A673 (cell line): ENCODE data around the gene CLEC7A. TPM values are rescaled to one million over a fixed set of nuclear protein-coding genes. Genes with fewer than 3 reads are reported as not detected.

Experiments
- BruUV-seq: library from RNA; stranded (reverse); fragments of 400-500 nt; replicated peaks from 2 replicates; lab custom pipeline; 2021; lab: Mats Ljungman, UMichigan
- CTCF ChIA-PET: fragments of 300-600 bp; sonication (Branson Sonifier 250); formaldehyde crosslinking; loops from one replicate; lab custom pipeline; 2022; ENCODE audit warnings: antibody characterized with exemption; lab: Charles Lee
- POLR2A ChIA-PET: fragments of 300-600 bp; sonication (Branson Sonifier 250); formaldehyde crosslinking; loops from one replicate; lab custom pipeline; 2022; ENCODE audit warnings: antibody characterized with exemption; ENCODE audit not compliant: low non-redundant PET; lab: Charles Lee
- DNase-seq: peaks from one replicate; pipeline ENCODE4 v3.0.0-alpha.2; 2015; ENCODE audit warnings: low spot score
- H3K27ac ChIP-seq: fragments of 200-600 bp; sonication (generic); 2 replicates; pipeline ENCODE4 v1.5.1; 2016; ENCODE audit warnings: mixed run types, low read depth, mild to moderate bottlenecking, mixed read lengths, antibody characterized with exemption, low read length; ENCODE audit not compliant: poor library complexity, severe bottlenecking
- H3K27me3 ChIP-seq: fragments of 200-600 bp; sonication (generic); replicated peaks from 2 replicates; pipeline ENCODE4 v1.6.1; 2017; ENCODE audit warnings: mixed run types, low read depth, mild to moderate bottlenecking, mixed read lengths, antibody characterized with exemption, low read length; ENCODE audit not compliant: insufficient read depth, poor library complexity
- H3K36me3 ChIP-seq: fragments of 200-600 bp; sonication (generic); 2 replicates; pipeline ENCODE4 v1.6.1; 2016; ENCODE audit warnings: mixed run types, mild to moderate bottlenecking, mixed read lengths, antibody characterized with exemption, low read length; ENCODE audit not compliant: insufficient read depth, poor library complexity, severe bottlenecking
- H3K4me1 ChIP-seq: fragments of 200-600 bp; sonication (generic); 2 replicates; pipeline ENCODE4 v1.6.1; 2017; ENCODE audit warnings: mixed run types, mild to moderate bottlenecking, mixed read lengths, antibody characterized with exemption, low read length; ENCODE audit not compliant: insufficient read depth, poor library complexity, severe bottlenecking
- H3K4me3 ChIP-seq: fragments of 200-600 bp; sonication (generic); 2 replicates; pipeline ENCODE4 v1.5.1; 2016; ENCODE audit warnings: low read depth, mixed run types, mild to moderate bottlenecking, mixed read lengths, low read length; ENCODE audit not compliant: poor library complexity, severe bottlenecking
- H3K9me3 ChIP-seq: fragments of 200-600 bp; sonication (generic); 2 replicates; pipeline ENCODE4 v1.6.1; 2016; ENCODE audit warnings: mixed run types, low read depth, mild to moderate bottlenecking, mixed read lengths, antibody characterized with exemption, low read length; ENCODE audit not compliant: poor library complexity, severe bottlenecking
- EZH2 ChIP-seq: fragments of 200-600 bp; sonication (generic); IDR thresholded peaks from 2 replicates; pipeline ENCODE4 v1.6.1; 2017; ENCODE audit warnings: borderline replicate concordance, low read depth, mild to moderate bottlenecking, mixed read lengths, antibody characterized with exemption, low read length; ENCODE audit not compliant: poor library complexity, severe bottlenecking
- intact Hi-C: fragments of 100-400 bp; cut with micrococcal nuclease; formaldehyde crosslinking; loops from one replicate; pipeline ENCODE4 v1.10.0; 2022; ENCODE audit not compliant: unreplicated experiment
- total RNA-seq: library from RNA; stranded (reverse); gene quantifications from 2 replicates; pipeline ENCODE4 v1.2.3, GENCODE V29; 2021
- TF ChIP-seq, protein P1 (sequence below): fragments of 300-800, 200-600 bp; sonication (generic); conservative IDR thresholded peaks from 2 replicates; pipeline ENCODE4 v1.5.1; 2017; ENCODE audit warnings: low read depth, mild to moderate bottlenecking, antibody characterized with exemption, low read length, moderate library complexity, mixed read lengths

CLEC7A gene
- total RNA-seq, 1 experiment from 2014 or later = 0.28 TPM

DNA sequence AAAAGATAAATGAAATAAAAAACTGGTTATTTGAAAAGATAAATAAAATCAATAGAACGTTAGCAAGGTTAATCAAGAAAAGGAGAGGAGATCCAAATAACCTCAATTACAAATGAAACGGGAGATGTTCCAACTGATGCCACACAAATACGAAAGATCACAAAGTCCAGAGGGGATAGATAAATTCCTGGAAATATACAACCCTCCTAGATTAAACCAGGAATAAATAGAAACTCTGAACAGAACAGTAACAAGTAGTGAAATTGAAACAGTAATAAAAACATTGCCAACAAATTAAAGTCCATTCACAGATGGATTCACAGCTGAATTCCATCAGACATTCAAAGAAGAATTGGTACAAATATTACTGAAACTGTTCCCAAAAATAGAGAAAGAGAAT, 43.6 kb downstream of the CLEC7A start:
- Histone ChIP-seq H3K27ac (no peak overlapping the region), H3K27me3 (no peaks in the 10 kb centered on the region), H3K4me1 (no peaks in the 10 kb centered on the region), H3K9me3 (no peaks in the 10 kb centered on the region), H3K36me3 (no peaks in the 10 kb centered on the region), H3K4me3 (no peak overlapping the region)
- intact Hi-C loops = no loop called here
- CTCF ChIA-PET = no interaction called here
- no TSS peak for BruUV-seq
- TF ChIP-seq, protein P1, sequence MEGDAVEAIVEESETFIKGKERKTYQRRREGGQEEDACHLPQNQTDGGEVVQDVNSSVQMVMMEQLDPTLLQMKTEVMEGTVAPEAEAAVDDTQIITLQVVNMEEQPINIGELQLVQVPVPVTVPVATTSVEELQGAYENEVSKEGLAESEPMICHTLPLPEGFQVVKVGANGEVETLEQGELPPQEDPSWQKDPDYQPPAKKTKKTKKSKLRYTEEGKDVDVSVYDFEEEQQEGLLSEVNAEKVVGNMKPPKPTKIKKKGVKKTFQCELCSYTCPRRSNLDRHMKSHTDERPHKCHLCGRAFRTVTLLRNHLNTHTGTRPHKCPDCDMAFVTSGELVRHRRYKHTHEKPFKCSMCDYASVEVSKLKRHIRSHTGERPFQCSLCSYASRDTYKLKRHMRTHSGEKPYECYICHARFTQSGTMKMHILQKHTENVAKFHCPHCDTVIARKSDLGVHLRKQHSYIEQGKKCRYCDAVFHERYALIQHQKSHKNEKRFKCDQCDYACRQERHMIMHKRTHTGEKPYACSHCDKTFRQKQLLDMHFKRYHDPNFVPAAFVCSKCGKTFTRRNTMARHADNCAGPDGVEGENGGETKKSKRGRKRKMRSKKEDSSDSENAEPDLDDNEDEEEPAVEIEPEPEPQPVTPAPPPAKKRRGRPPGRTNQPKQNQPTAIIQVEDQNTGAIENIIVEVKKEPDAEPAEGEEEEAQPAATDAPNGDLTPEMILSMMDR = no peak
- DNase-seq = no peak
- POLR2A ChIA-PET = no interaction called here

DNA sequence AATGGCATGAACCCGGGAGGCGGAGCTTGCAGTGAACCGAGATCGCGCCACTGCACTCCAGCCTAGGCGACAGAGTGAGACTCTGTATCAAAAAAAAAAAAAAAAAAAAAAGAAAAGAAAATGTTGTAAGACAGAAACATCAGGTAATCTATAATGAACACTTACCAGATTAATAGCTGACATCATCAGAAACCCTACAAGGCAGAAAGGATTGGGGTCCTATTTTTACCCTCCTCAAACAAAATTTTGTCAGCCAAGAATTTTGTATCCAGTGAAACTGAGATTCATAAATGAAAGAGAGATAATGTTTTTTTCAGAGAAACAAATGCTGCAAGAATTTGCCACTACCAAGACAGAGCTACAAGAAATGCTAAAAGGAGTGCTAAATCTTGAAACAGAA, 45.3 kb downstream of the CLEC7A start:
- no peak for DNase-seq
- CTCF ChIA-PET = no interaction called here
- H3K9me3 ChIP-seq = peaks cover 4% of the 10 kb centered on the region
- H3K4me1 ChIP-seq = no peaks in the 10 kb centered on the region
- H3K4me3 ChIP-seq = no peak overlapping the region
- H3K27me3 ChIP-seq = no peaks in the 10 kb centered on the region
- TF ChIP-seq EZH2 = no peak
- TF ChIP-seq, protein P1 = no peak
- POLR2A ChIA-PET = no interaction called here
- H3K36me3 ChIP-seq = no peaks in the 10 kb centered on the region
- no peak overlapping the region for H3K27ac ChIP-seq
- intact Hi-C loops = no loop called here
- no TSS peak for BruUV-seq

DNA sequence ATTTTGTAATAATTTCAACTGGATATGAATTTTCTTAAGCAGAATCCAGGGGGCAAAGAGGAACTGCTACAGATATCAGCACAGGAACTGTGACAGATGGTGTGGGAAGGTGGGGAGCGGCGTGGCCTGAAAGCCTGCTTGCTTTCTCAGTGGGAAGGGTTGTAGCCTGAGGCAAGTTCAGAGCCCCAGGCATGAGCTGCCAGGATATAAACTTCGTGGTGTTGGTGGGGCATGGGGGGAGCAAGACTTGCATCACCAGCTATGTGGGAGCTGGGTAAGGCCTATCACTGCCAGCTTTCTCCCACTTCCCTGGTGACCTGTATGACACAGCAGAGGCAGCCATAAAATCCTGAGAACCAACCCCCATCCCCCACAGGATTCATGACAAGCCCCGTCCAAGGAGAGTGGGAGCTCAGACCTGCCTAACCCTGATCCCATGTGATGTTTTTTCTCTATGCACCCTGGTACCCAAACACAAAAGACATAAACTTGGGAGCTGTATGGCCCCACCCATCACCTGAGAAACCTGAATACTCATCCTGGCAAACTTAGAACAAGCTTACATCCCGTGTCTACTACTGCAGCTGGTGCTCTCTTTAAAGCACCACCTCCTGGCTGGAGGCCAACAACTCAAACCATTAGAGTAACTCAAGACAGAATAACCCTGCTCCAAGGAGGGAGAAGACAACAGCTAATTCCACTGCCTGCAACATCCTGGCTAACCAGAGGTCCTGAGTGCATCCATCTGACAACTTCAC, 47.7 kb downstream of the CLEC7A start:
- no peaks in the 10 kb centered on the region for H3K36me3 ChIP-seq
- H3K9me3 ChIP-seq = peaks cover 4% of the 10 kb centered on the region
- intact Hi-C loops = no loop called here
- DNase-seq = no peak
- H3K27me3 ChIP-seq = no peaks in the 10 kb centered on the region
- H3K4me3 ChIP-seq = no peak overlapping the region
- H3K27ac ChIP-seq = no peak overlapping the region
- no peak for TF ChIP-seq EZH2
- TF ChIP-seq, protein P1 = no peak
- ChIA-PET CTCF (no interaction called here), POLR2A (no interaction called here)
- BruUV-seq = no TSS peak
- H3K4me1 ChIP-seq = peaks cover 4% of the 10 kb centered on the region
